ENCODE data around the gene C16orf90.
"Not testable (repeated sequence)": the region's sequence is repeated elsewhere in the genome, so short reads cannot be mapped to it uniquely, and the experiment has no call there.

C16orf90 gene

DNA sequence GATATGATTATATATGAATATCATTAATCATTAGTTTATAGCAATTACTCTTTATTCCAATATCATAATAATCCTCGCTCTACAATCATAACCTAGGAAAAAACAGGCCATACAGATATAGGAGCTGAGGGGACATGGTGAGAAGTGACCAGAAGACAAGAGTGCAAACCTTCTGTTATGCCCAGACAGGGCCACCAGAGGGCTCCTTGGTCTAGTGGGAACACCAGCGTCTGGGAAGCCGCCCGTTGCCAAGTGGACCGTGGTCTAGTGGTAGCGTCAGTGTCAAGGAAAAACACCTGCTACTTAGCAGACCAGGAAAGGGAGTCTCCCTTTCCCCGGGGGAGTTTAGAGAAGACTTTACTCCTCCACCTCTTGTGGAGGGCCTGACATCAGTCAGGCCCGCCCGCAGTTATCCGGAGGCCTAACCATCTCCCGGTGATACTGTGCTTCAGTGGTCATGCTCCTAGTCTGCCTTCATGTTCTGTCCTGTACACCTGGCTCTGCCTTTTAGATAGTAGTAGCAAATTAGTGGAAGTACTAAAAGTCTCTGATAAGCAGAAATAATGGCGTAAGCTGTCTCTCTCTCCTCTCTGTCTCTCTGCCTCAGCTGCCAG, 32.0 kb upstream of the C16orf90 start:
- H3K27me3 ChIP-seq (ENCODE audit: control insufficient read depth, insufficient read depth, low read length); H3K36me3 ChIP-seq (ENCODE audit: control insufficient read depth, insufficient read depth, low read length); H3K9me3 ChIP-seq (ENCODE audit: control insufficient read depth, insufficient read depth, low read length); H3K4me1 ChIP-seq (ENCODE audit: control insufficient read depth, insufficient read depth, low read length); H3K4me3 ChIP-seq (ENCODE audit: low read depth, low read length); H3K9ac ChIP-seq (ENCODE audit: low read depth, low read length): not testable (repeated sequence)

DNA sequence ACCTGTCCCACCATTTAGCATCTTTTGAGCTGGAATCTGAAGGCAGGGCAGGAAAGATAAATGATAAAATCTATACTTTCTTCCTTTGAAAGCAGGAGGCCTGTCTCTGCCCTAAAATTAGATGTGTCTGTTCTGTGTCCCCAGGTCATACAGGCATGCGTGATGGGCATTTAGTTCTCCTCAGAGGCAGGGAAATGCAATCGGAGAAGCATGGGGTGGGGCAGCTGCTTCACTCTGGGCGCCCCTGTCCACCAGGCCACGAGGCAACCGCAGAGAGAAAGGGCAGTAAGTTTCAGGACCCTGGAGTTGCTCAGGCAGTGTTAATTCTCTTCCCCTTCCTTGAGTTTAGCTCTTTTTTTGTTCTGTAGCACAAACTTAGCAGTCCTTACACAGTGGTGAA, 30.7 kb upstream of the C16orf90 start:
- Histone ChIP-seq H3K36me3 (ENCODE audit: control insufficient read depth, insufficient read depth, low read length) (peaks cover 9% of the 10 kb centered on the region), H3K9ac (ENCODE audit: low read depth, low read length) (no peak overlapping the region)

DNA sequence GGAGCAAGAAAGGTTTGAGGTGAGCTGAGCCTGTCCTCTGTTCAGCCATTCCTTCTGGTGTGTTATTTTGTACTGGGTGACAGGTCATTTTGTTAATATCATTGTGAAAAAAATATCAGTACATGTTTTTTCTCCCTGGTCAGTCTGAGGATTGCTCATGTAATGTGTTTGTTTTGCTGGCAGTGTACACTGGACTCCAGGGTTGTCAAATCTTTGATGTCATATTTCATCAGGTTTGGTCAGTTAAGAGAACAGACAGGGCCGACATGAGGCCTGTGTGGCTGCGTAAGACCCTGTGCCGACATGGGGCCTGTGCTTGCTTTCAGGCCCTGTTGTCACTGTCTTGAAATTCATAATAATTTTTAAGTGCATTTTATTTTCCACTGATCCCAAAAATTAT, 28.0 kb upstream of the C16orf90 start:
- Histone ChIP-seq H3K4me1 (ENCODE audit: control insufficient read depth, insufficient read depth, low read length) (no peaks in the 10 kb centered on the region), H3K4me3 (ENCODE audit: low read depth, low read length) (no peak overlapping the region), H3K36me3 (ENCODE audit: control insufficient read depth, insufficient read depth, low read length) (peaks cover 3% of the 10 kb centered on the region), H3K9me3 (ENCODE audit: control insufficient read depth, insufficient read depth, low read length) (no peaks in the 10 kb centered on the region), H3K27me3 (ENCODE audit: control insufficient read depth, insufficient read depth, low read length) (no peaks in the 10 kb centered on the region), H3K9ac (ENCODE audit: low read depth, low read length) (no peak overlapping the region)

More for the DNA sequence above, 30.7 kb upstream of the C16orf90 start:
- Histone ChIP-seq H3K27me3 (ENCODE audit: control insufficient read depth, insufficient read depth, low read length) (no peaks in the 10 kb centered on the region), H3K4me1 (ENCODE audit: control insufficient read depth, insufficient read depth, low read length) (no peaks in the 10 kb centered on the region), H3K9me3 (ENCODE audit: control insufficient read depth, insufficient read depth, low read length) (no peaks in the 10 kb centered on the region), H3K4me3 (ENCODE audit: low read depth, low read length) (no peak overlapping the region)

DNA sequence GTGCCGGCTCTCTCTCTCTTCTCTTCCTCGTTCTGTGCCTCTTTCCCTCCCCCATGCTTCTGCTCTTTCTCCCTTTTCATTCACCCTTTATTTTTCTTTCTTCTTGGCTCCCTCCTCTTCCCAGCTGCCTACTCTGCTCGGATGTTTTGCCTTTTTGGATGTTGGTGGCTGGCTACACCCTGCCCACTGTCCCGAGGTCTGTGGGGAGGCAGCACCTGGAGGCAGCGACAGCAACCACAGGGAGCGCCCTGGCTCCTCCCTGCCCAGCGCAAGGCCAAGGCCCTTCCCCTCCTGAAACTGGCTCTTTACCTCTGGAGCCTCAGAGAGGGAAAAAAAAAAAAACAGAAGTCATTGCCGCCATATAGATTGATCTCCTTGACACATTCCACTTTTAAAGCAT, 25.6 kb upstream of the C16orf90 start:
- Histone ChIP-seq H3K27me3 (ENCODE audit: control insufficient read depth, insufficient read depth, low read length) (no peaks in the 10 kb centered on the region), H3K4me3 (ENCODE audit: low read depth, low read length) (no peak overlapping the region), H3K9me3 (ENCODE audit: control insufficient read depth, insufficient read depth, low read length) (no peaks in the 10 kb centered on the region), H3K4me1 (ENCODE audit: control insufficient read depth, insufficient read depth, low read length) (no peaks in the 10 kb centered on the region), H3K9ac (ENCODE audit: low read depth, low read length) (no peak overlapping the region), H3K36me3 (ENCODE audit: control insufficient read depth, insufficient read depth, low read length) (peaks cover 8% of the 10 kb centered on the region)

DNA sequence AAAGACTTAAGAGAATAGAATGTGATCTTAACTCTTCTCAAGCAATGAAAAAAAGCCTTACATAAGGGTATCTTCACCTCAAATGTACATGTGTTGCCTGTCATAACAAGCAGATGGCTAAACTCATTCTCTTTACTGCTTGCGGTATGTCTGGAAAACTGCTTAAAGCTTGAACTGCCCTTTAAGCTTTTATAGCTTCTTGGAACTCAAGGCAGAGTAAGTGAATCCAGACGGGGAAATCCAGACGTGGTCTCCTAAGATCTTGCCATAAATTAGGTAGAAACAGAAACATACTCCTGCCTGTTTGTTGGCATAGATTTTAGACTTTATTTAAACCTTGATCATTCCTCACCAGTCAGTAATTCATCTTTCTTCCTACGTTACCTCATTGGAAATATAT, 25.1 kb upstream of the C16orf90 start:
- Histone ChIP-seq H3K4me3 (ENCODE audit: low read depth, low read length) (no peak overlapping the region), H3K9ac (ENCODE audit: low read depth, low read length) (no peak overlapping the region), H3K27me3 (ENCODE audit: control insufficient read depth, insufficient read depth, low read length) (no peaks in the 10 kb centered on the region), H3K9me3 (ENCODE audit: control insufficient read depth, insufficient read depth, low read length) (no peaks in the 10 kb centered on the region), H3K4me1 (ENCODE audit: control insufficient read depth, insufficient read depth, low read length) (no peaks in the 10 kb centered on the region), H3K36me3 (ENCODE audit: control insufficient read depth, insufficient read depth, low read length) (peaks cover 8% of the 10 kb centered on the region)

DNA sequence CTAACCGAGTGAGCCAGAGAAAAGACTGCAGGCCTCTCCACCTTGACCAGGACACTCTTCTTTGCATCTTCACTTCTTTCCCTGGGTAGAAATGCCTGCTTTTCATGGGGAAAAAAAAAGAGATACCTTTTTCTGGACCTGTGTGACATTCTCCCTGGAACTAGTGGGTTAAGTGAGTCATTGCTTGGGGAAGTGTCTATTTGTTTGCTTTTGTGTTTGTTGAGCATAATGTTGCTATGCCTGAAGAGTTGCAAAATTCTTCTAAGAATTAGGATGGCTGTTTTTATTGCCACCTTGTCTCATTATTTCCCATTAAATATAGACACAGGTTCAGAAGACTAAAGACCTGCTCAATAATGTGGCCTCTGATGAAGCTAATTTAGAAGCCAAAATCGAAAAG, 24.3 kb upstream of the C16orf90 start:
- Histone ChIP-seq H3K27me3 (ENCODE audit: control insufficient read depth, insufficient read depth, low read length) (no peaks in the 10 kb centered on the region), H3K9ac (ENCODE audit: low read depth, low read length) (no peak overlapping the region), H3K36me3 (ENCODE audit: control insufficient read depth, insufficient read depth, low read length) (peaks cover 6% of the 10 kb centered on the region), H3K9me3 (ENCODE audit: control insufficient read depth, insufficient read depth, low read length) (no peaks in the 10 kb centered on the region), H3K4me3 (ENCODE audit: low read depth, low read length) (no peak overlapping the region), H3K4me1 (ENCODE audit: control insufficient read depth, insufficient read depth, low read length) (no peaks in the 10 kb centered on the region)

DNA sequence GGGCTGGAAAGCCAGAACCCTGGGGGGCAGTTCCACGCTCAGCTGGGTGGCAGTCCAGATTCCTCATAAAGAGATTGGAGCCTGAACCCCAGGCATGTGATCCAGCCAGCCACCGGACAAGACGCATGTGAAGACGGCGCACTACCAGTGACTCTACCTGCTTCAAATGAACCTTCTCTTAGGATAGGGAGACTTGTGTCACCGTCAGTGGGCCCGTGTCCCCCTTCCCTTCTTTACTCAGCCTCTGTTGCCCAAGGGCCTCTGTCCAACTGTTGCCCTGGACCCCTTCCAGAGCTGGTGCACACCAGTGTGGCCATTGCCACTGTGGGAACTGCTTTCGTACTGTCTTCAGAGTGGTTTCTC, 23.7 kb upstream of the C16orf90 start:
- Histone ChIP-seq H3K9ac (ENCODE audit: low read depth, low read length) (no peak overlapping the region), H3K4me3 (ENCODE audit: low read depth, low read length) (no peak overlapping the region), H3K27me3 (ENCODE audit: control insufficient read depth, insufficient read depth, low read length) (no peaks in the 10 kb centered on the region), H3K9me3 (ENCODE audit: control insufficient read depth, insufficient read depth, low read length) (no peaks in the 10 kb centered on the region), H3K4me1 (ENCODE audit: control insufficient read depth, insufficient read depth, low read length) (no peaks in the 10 kb centered on the region), H3K36me3 (ENCODE audit: control insufficient read depth, insufficient read depth, low read length) (peaks cover 10% of the 10 kb centered on the region)

DNA sequence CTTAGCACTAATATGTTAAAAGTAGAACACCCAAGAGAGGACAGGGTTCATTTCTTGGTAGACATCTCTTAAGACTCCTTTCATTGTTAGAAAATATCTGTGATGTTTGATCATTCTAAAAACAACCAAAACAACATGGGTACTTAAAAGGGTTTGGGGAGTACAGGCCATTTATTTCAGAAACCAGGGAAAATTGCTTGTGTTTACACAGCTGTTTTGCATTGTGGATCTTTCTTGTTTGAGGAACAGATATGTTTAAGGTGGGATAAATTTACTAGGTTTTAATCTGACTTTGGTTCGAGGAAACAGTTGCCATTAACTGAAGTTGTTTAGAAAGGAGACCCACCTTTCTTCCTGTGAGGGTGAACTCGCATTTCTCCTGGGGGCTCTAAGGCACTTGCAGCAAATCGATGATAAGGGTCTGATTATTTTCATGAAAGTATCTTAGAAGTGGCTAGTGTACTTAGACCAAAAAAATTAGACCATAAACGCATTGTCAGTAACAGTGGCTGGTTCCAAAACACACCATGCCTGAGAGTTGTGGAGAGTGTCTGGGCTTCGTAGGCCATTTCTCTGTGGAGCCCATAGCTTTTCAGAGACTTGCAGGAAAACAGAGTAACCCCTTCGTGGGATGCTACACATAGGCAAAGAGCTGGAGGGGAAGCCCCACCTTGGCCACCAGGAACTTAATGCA, 23.1 kb upstream of the C16orf90 start:
- Histone ChIP-seq H3K4me1 (ENCODE audit: control insufficient read depth, insufficient read depth, low read length) (no peaks in the 10 kb centered on the region), H3K27me3 (ENCODE audit: control insufficient read depth, insufficient read depth, low read length) (no peaks in the 10 kb centered on the region), H3K9me3 (ENCODE audit: control insufficient read depth, insufficient read depth, low read length) (no peaks in the 10 kb centered on the region), H3K9ac (ENCODE audit: low read depth, low read length) (no peak overlapping the region), H3K4me3 (ENCODE audit: low read depth, low read length) (no peak overlapping the region), H3K36me3 (ENCODE audit: control insufficient read depth, insufficient read depth, low read length) (peaks cover 12% of the 10 kb centered on the region)

DNA sequence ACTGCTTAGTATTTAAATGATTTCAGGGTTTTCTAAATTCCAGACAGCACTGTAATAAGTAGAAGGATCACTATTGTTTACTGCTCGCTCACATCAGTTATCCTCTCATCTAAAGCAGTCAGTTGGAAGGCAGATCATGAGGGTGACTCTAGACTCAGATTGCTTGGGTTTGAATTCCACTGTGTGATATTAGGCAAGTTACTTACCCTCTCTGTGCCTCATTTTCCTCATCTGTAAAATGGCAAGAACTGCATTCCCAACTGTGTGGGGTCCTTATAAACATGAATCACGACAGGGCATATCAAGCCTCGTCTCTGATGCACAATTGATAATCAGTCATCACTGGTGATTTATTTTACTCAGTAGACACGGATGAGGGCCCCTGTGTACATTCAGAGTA, 20.6 kb upstream of the C16orf90 start:
- H3K27me3 ChIP-seq (ENCODE audit: control insufficient read depth, insufficient read depth, low read length), result no peaks in the 10 kb centered on the region
- no peaks in the 10 kb centered on the region for H3K4me1 ChIP-seq (ENCODE audit: control insufficient read depth, insufficient read depth, low read length)
- H3K4me3 ChIP-seq (ENCODE audit: low read depth, low read length), result no peak overlapping the region
- no peak overlapping the region for H3K9ac ChIP-seq (ENCODE audit: low read depth, low read length)
- H3K36me3 ChIP-seq (ENCODE audit: control insufficient read depth, insufficient read depth, low read length), result peaks cover 16% of the 10 kb centered on the region
- H3K9me3 ChIP-seq (ENCODE audit: control insufficient read depth, insufficient read depth, low read length), result no peaks in the 10 kb centered on the region

DNA sequence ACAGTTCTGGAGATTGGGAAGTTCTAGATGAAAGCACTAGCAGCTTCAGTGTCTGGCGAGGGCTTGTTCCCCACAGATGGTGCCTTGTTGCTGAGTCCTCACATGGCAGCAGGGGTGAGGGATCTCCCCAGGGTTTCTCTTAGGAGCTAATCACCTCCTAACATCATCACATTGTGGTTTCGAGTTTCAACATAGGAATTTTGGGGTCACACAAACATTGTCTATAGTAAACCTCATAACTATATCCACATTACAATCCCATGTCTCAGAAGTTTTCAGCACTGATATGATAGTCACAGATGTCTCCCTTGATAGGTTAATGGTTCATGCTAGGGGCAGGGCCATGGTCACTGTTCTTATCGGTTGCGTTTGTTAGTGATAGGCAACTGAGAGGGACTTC, 19.3 kb upstream of the C16orf90 start:
- H3K4me1 ChIP-seq (ENCODE audit: control insufficient read depth, insufficient read depth, low read length), result no peaks in the 10 kb centered on the region
- no peaks in the 10 kb centered on the region for H3K27me3 ChIP-seq (ENCODE audit: control insufficient read depth, insufficient read depth, low read length)
- H3K9me3 ChIP-seq (ENCODE audit: control insufficient read depth, insufficient read depth, low read length), result no peaks in the 10 kb centered on the region
- no peak overlapping the region for H3K4me3 ChIP-seq (ENCODE audit: low read depth, low read length)
- no peak overlapping the region for H3K9ac ChIP-seq (ENCODE audit: low read depth, low read length)
- H3K36me3 ChIP-seq (ENCODE audit: control insufficient read depth, insufficient read depth, low read length), result peaks cover 18% of the 10 kb centered on the region

DNA sequence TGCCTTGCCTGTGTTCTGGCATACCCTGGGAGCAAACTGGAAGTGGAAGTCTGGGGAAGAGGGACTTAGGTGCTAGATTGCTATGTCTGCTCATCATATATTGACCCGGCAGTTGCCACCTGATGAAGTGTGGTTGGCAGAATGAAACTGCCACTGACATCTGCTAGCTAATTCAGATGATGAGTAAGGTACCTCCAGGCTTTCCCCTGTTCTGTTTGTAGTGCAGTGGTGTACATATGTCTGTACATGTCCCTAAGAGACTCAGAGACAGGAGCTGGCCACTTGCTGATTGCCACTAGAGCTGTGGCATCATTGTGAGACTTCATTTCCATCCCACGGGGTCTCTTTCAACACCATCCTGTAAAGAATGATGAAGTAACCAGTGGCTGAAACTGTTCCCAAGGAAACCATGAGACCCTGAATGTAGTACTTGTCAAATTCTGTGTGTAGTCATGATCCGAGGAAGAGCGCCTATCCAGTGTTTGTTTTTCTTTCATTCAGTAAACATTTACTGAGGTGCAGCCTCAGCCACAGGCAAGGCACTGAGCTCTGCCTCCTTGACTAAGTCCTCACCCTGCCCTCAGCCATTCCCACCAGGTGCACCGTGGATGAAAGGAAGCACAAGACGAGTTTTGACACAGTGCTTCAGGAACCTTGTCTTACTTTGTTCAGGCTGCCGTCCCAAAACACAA, 18.7 kb upstream of the C16orf90 start:
- Histone ChIP-seq H3K4me3 (ENCODE audit: low read depth, low read length) (no peak overlapping the region), H3K27me3 (ENCODE audit: control insufficient read depth, insufficient read depth, low read length) (no peaks in the 10 kb centered on the region), H3K4me1 (ENCODE audit: control insufficient read depth, insufficient read depth, low read length) (no peaks in the 10 kb centered on the region), H3K36me3 (ENCODE audit: control insufficient read depth, insufficient read depth, low read length) (peaks cover 23% of the 10 kb centered on the region), H3K9ac (ENCODE audit: low read depth, low read length) (no peak overlapping the region), H3K9me3 (ENCODE audit: control insufficient read depth, insufficient read depth, low read length) (no peaks in the 10 kb centered on the region)
